Hepatocyte (in vitro differentiated cells): ENCODE measurements around the gene TOR4A. TPM values are rescaled to one million over a fixed set of nuclear protein-coding genes. Genes with fewer than 3 reads are reported as not detected.

ENCODE experiments used
- DNase-seq: peaks from one replicate; pipeline ENCODE4 v3.0.0-alpha.2; 2016; ENCODE audit warnings: low spot score
- H2AFZ ChIP-seq: fragments of 200-600 bp; sonication (generic); 2 replicates; pipeline ENCODE4 v1.6.0; 2016; ENCODE audit warnings: antibody characterized with exemption, mild to moderate bottlenecking
- H3K27ac ChIP-seq: fragments of 200-600 bp; sonication (generic); 2 replicates; pipeline ENCODE4 v1.5.1; 2016; ENCODE audit warnings: mild to moderate bottlenecking
- H3K27me3 ChIP-seq: fragments of 200-600 bp; sonication (generic); 2 replicates; pipeline ENCODE4 v1.6.1; 2016
- H3K36me3 ChIP-seq: fragments of 200-600 bp; sonication (generic); replicated peaks from 2 replicates; pipeline ENCODE4 v1.5.1; 2016; ENCODE audit warnings: low read depth; ENCODE audit not compliant: insufficient read depth
- H3K4me1 ChIP-seq: fragments of 200-600 bp; sonication (generic); 2 replicates; pipeline ENCODE4 v1.5.1; 2016; ENCODE audit warnings: mild to moderate bottlenecking, moderate library complexity; ENCODE audit not compliant: insufficient read depth
- H3K4me2 ChIP-seq: fragments of 200-600 bp; sonication (generic); 2 replicates; pipeline ENCODE4 v1.6.0; 2016
- H3K4me3 ChIP-seq: fragments of 200-600 bp; sonication (generic); 2 replicates; pipeline ENCODE4 v1.5.1; 2016; ENCODE audit warnings: mild to moderate bottlenecking
- H3K79me2 ChIP-seq: fragments of 200-600 bp; sonication (generic); 2 replicates; pipeline ENCODE4 v1.6.0; 2017; ENCODE audit warnings: mild to moderate bottlenecking
- H3K9me2 ChIP-seq: fragments of 200-600 bp; sonication (generic); replicated peaks from 2 replicates; pipeline ENCODE4 v1.6.0; 2017; ENCODE audit warnings: mild to moderate bottlenecking; ENCODE audit not compliant: insufficient read depth
- H3K9me3 ChIP-seq: fragments of 200-600 bp; sonication (generic); 2 replicates; pipeline ENCODE4 v1.5.1; 2016; ENCODE audit warnings: low read depth, mild to moderate bottlenecking
- H4K20me1 ChIP-seq: fragments of 200-600 bp; sonication (generic); 2 replicates; pipeline ENCODE4 v1.6.0; 2016; ENCODE audit warnings: mild to moderate bottlenecking; ENCODE audit not compliant: insufficient read depth, poor library complexity, severe bottlenecking
- EZH2 ChIP-seq: fragments of 200-600 bp; sonication (generic); IDR thresholded peaks from 2 replicates; pipeline ENCODE4 v1.6.1; 2016; ENCODE audit warnings: antibody characterized with exemption, mild to moderate bottlenecking, borderline replicate concordance
- EZH2phosphoT487 ChIP-seq: fragments of 200-600 bp; sonication (generic); IDR thresholded peaks from one replicate; pipeline ENCODE4 v1.6.1; 2018; ENCODE audit warnings: antibody characterized with exemption, mild to moderate bottlenecking, low read depth, moderate library complexity; ENCODE audit not compliant: unreplicated experiment, severe bottlenecking
- WGBS: methylation state at CpG from one replicate; pipeline ENCODE4 v1.1.6; 2016; ENCODE audit warnings: low lambda C conversion rate; ENCODE audit errors: missing lambda C conversion rate; 5-methylcytosine and 5-hydroxymethylcytosine counted together
- polyA plus RNA-seq: library from polyadenylated mRNA; unstranded; fragments of >200 nt; fragmentation: Nextera tagmentation; extraction: Ambion mirVana; gene quantifications from 2 replicates; pipeline ENCODE4 v1.2.1, GENCODE V29; 2016
- total RNA-seq: library from RNA; depleted of rRNA; stranded (reverse); fragments of >200 nt; gene quantifications from 2 replicates; pipeline ENCODE4 v1.2.3, GENCODE V29; 2014
- TF ChIP-seq, protein P1 (sequence below): fragments of 200-600 bp; sonication (generic); IDR thresholded peaks from 2 replicates; pipeline ENCODE4 v1.5.1; 2016; ENCODE audit warnings: antibody characterized with exemption, mild to moderate bottlenecking; ENCODE audit not compliant: poor library complexity

The TOR4A gene
- total and polyA plus RNA-seq, 2 experiments from 2014 or later, result 8.0 to 14.4 TPM

DNA sequence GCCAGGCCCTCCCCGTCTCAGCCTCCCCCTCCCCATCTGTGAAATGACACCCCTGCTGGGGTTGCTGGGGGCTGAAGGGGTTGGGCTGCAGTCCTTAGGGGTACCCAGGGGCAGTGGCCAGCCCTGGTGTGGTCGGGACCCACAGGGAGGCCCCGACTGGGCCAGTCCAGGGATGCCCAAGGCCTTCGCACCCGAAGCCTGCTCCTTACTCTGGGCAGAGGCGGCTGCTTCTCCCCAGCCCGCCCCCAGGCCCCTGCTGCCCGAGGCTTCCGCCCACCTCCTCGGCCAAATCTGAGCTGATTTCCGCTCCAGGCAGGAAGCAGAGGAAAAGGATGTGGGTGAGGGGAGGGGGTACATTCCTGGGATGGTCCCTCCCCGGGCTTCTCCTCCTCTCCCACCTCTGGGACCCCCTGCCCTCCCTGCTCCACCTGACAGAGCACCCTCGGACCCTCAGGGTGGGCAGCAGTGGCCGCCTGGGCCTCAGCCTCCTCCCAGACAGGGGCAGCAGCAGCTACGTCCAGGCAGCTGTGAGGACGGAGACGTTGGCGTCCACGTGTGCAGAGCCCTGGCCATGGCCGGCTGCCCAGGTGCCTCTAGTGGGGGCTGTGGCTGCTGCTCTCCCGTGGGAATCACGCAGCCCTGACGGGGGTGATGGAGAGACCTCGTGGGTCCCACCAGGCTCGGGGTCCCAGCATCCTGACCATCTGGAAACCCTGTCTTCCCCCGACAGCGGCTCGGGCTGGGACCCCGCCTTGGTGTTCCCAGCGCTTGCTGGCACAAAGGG, 28.7 kb downstream of the TOR4A start:
- 81% methylated on average over 20 of the region's 30 CpGs for WGBS
- Histone ChIP-seq H3K4me2 (no peak overlapping the region), H2AFZ (no peak overlapping the region), H3K27ac (no peak overlapping the region), H3K79me2 (no peaks in the 10 kb centered on the region), H4K20me1 (no peaks in the 10 kb centered on the region), H3K36me3 (no peaks in the 10 kb centered on the region), H3K9me2 (no peaks in the 10 kb centered on the region), H3K4me1 (peaks cover 19% of the 10 kb centered on the region), H3K9me3 (no peaks in the 10 kb centered on the region), H3K4me3 (no peak overlapping the region), H3K27me3 (no peaks in the 10 kb centered on the region)
- TF ChIP-seq EZH2, result no peak
- TF ChIP-seq EZH2phosphoT487, result no peak
- TF ChIP-seq, protein P1, sequence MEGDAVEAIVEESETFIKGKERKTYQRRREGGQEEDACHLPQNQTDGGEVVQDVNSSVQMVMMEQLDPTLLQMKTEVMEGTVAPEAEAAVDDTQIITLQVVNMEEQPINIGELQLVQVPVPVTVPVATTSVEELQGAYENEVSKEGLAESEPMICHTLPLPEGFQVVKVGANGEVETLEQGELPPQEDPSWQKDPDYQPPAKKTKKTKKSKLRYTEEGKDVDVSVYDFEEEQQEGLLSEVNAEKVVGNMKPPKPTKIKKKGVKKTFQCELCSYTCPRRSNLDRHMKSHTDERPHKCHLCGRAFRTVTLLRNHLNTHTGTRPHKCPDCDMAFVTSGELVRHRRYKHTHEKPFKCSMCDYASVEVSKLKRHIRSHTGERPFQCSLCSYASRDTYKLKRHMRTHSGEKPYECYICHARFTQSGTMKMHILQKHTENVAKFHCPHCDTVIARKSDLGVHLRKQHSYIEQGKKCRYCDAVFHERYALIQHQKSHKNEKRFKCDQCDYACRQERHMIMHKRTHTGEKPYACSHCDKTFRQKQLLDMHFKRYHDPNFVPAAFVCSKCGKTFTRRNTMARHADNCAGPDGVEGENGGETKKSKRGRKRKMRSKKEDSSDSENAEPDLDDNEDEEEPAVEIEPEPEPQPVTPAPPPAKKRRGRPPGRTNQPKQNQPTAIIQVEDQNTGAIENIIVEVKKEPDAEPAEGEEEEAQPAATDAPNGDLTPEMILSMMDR, result no peak
- DNase-seq, result no peak

DNA sequence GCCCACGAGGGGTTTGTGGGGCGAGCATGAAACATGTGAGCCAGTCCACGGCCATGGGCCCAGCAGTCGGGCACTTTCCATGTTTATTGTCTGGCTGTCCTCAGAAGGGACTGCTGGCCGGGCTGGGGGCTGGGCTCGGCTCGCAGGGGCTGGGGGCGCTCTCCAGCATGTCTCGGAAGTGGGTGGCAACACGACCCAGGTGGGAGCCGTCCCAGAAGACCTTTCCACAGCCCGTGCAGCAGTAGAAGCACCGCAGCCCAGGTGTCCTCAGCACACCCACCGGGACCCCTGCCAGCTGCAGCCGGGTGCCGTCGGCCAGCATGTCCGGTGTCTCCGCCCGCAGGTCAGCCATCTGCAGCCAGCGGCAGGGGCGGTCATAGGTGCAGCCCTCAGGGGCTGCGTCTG, 29.3 kb downstream of the TOR4A start:
- 83% methylated on average over 19 of the region's 23 CpGs for WGBS
- H3K27ac ChIP-seq, result no peak overlapping the region

DNA sequence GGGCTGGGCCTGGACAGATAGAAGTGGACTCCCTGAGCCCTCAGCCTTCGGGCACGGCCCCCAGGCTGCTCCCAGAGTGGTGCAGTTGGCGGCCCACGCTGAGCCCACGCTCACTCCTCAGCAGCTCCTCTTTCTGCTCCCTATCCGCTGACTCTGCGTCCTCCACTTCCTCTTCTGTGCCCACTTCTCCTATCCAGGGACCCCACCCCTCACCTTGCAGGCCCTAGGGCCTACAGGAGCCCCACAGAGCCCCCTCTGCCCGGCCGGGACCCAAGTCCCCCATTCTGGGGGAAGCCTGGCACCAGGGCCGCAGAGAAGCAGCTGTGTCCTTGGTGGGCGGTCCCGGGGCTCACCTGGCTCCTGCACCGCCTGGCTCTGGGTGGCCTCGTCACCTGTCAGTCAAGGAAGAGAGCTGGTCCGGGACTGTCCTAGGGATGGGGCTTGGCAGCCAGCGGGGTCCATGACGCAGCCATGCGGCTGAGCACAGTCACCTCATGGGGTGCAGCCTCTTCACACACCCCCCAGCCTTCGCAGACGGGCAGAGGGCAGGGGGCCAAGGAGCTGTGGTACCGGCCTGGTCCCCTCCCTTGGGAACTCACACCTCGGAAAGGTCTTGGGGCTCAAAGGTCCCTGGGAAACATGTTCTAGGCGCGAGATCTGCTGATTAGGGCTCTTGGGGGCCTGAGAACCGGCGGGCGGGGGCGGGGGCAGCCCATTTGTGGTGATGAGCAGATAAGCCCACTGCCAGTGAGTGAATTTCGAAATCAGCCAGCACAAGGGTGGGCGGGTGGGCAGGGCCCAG, 29.9 kb downstream of the TOR4A start:
- WGBS, result 69% methylated on average over 29 of the region's 30 CpGs
- H3K27me3 ChIP-seq, result no peaks in the 10 kb centered on the region
- H3K9me2 ChIP-seq, result no peaks in the 10 kb centered on the region
- TF ChIP-seq, protein P1, result no peak
- TF ChIP-seq EZH2, result no peak
- TF ChIP-seq EZH2phosphoT487, result no peak
- H3K4me2 ChIP-seq, result no peak overlapping the region
- DNase-seq, result peak; percentile 40
- no peak overlapping the region for H3K27ac ChIP-seq
- H3K36me3 ChIP-seq, result no peaks in the 10 kb centered on the region
- peaks cover 26% of the 10 kb centered on the region for H3K4me1 ChIP-seq
- no peaks in the 10 kb centered on the region for H3K79me2 ChIP-seq
- H3K4me3 ChIP-seq, result no peak overlapping the region
- no peak overlapping the region for H2AFZ ChIP-seq
- no peaks in the 10 kb centered on the region for H4K20me1 ChIP-seq
- no peaks in the 10 kb centered on the region for H3K9me3 ChIP-seq

More for the DNA sequence above, 29.3 kb downstream of the TOR4A start:
- H3K79me2 ChIP-seq, result no peaks in the 10 kb centered on the region
- H3K9me2 ChIP-seq, result no peaks in the 10 kb centered on the region
- H3K4me2 ChIP-seq, result no peak overlapping the region
- H2AFZ ChIP-seq, result no peak overlapping the region
- DNase-seq, result no peak
- H3K4me3 ChIP-seq, result no peak overlapping the region
- no peaks in the 10 kb centered on the region for H3K9me3 ChIP-seq
- H3K27me3 ChIP-seq, result no peaks in the 10 kb centered on the region
- no peaks in the 10 kb centered on the region for H3K36me3 ChIP-seq
- TF ChIP-seq EZH2 (no peak), EZH2phosphoT487 (no peak)
- TF ChIP-seq, protein P1, result no peak
- no peaks in the 10 kb centered on the region for H4K20me1 ChIP-seq
- H3K4me1 ChIP-seq, result peaks cover 21% of the 10 kb centered on the region
